Ishikawa (cell line): ENCODE results near the gene RAB9A.

ENCODE experiments used
- CEBPB ChIP-seq: IDR thresholded peaks from 2 replicates; pipeline ENCODE4 v1.6.1; 2012
- CREB1 ChIP-seq: IDR thresholded peaks from 2 replicates; pipeline ENCODE4 v1.6.1; 2012; ENCODE audit warnings: low read depth
- EGR1 ChIP-seq: IDR thresholded peaks from 2 replicates; pipeline ENCODE4 v1.6.1; 2012
- EP300 ChIP-seq: IDR thresholded peaks from 2 replicates; pipeline ENCODE4 v1.6.1; 2012; ENCODE audit warnings: borderline replicate concordance
- FOXM1 ChIP-seq: IDR thresholded peaks from 2 replicates; pipeline ENCODE4 v1.6.1; 2012; ENCODE audit warnings: low read depth, borderline replicate concordance
- NFIC ChIP-seq: IDR thresholded peaks from 2 replicates; pipeline ENCODE4 v1.6.1; 2012
- RAD21 ChIP-seq: IDR thresholded peaks from 2 replicates; pipeline ENCODE4 v1.6.1; 2012; ENCODE audit warnings: low read depth
- REST ChIP-seq: IDR thresholded peaks from 2 replicates; pipeline ENCODE4 v1.6.1; 2012; ENCODE audit warnings: low read depth, mild to moderate bottlenecking
- TCF12 ChIP-seq: IDR thresholded peaks from 2 replicates; pipeline ENCODE4 v1.6.1; 2012; ENCODE audit warnings: low read depth
- TEAD4 ChIP-seq: IDR thresholded peaks from 2 replicates; pipeline ENCODE4 v1.6.1; 2012
- USF1 ChIP-seq: IDR thresholded peaks from 2 replicates; pipeline ENCODE4 v1.6.1; 2012
- YY1 ChIP-seq: IDR thresholded peaks from 2 replicates; pipeline ENCODE4 v1.6.1; 2012; ENCODE audit warnings: low read depth
- ZBTB7A ChIP-seq: IDR thresholded peaks from 2 replicates; pipeline ENCODE4 v1.6.1; 2012; ENCODE audit warnings: low read depth
- TF ChIP-seq, protein P1 (sequence below): IDR thresholded peaks from 2 replicates; pipeline ENCODE4 v1.6.1; 2012

RAB9A gene

GRCh38 chrX:13655674-13656073 lies 33.3 kb upstream of the RAB9A start:
- TF ChIP-seq, protein P1, sequence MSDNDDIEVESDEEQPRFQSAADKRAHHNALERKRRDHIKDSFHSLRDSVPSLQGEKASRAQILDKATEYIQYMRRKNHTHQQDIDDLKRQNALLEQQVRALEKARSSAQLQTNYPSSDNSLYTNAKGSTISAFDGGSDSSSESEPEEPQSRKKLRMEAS = no peak
- TF ChIP-seq ZBTB7A (no peak), FOXM1 (no peak), CEBPB (no peak)

DNA sequence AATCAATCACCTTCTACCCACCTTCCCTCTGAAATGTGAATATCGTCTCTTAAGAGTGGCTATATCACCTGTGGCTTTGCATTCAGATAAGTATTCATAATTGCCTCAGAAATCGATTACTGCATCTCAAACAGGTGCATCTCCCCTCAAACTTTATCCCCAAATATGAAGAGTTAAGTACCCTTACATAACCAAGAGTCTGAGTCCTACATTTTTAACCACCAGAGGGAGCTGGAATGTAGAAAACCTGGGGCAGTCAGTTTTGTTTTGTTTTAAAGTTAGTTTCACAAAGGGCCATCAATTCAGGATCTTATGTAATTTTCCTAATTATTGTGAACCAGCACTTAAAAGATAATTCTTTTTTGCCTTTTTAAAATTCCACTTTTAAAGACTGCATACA lies 30.3 kb upstream of the RAB9A start:
- TF ChIP-seq USF1 (no peak), TCF12 (no peak), FOXM1 (peak; percentile 38; the same call in 1 of the 2 replicates), ZBTB7A (no peak), RAD21 (peak; percentile 62)
- TF ChIP-seq, protein P1 = no peak

DNA sequence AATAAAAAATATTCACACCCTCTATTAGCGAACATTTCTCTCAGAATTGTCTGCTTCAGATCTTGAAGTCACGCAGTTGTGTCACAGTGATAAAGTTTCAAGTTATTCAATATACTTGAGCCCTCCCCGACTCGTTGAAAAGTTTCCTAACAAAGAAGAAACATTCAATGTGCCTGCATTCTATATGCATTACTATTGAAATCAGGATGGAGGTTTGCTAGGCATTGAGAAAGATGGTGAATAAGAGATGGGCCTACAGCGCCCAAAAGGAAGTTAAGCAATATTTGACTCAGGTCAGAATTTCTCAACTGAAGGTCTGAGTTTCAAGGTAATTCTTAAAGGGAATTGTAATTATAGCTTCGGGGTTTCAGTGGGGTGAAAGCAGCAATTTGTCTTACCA lies 29.9 kb upstream of the RAB9A start:
- TF ChIP-seq YY1 (no peak), FOXM1 (no peak), USF1 (no peak), TCF12 (no peak)
- TF ChIP-seq, protein P1 = no peak

DNA sequence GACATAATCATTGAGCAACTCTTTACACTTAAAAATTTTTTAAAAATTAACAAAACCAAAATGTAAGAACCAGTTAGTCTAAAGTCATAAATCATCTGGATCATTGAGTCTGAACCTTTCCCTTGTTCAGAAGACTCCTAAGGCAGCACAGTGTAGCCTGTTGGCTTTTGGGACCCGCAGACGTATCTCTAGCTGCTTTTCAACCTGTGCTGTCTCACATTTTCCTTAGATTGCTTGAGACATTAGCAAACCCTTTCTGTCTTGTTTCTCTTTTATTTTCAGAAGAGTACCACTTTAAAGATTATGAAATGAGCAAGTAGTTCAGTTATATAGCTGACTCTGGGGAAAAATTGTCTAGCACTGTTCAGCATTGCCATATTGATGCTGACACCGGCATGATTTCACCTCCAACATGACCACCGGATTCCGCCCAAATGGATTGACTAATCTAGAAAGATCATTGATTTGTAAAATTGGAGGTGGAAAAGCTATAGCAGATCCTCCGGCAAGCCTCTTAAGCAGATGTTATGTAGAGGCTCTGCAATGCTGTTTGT lies 27.1 kb upstream of the RAB9A start:
- TF ChIP-seq EGR1 (no peak), CEBPB (no peak), NFIC (no peak), YY1 (no peak), TCF12 (no peak), EP300 (no peak), CREB1 (no peak), FOXM1 (no peak), REST (no peak), RAD21 (no peak)

GRCh38 chrX:13662355-13662791 lies 26.6 kb upstream of the RAB9A start:
- TF ChIP-seq TCF12 (no peak), RAD21 (no peak), TEAD4 (no peak)

DNA sequence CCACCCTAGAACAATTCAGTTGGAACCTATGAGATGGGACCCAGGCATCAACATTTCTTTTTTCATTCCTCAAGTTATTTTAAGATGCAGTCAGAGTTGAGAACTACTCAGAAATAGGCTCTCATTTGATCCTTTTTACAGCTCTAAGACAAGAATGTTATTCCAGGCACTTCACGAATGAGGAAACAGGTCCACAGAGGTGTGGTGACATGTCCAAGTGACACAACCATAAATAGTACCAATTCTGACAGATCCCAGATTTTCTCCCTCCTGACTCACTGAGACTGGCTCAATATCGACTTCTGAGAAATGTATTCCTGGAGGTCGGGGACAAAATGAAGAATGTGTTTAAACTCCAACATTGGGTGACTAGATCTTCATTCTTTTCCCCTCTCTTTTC lies 24.9 kb upstream of the RAB9A start:
- TF ChIP-seq TEAD4 (no peak), CEBPB (no peak), ZBTB7A (no peak), EGR1 (no peak), TCF12 (no peak), RAD21 (no peak), CREB1 (no peak)

GRCh38 chrX:13666836-13667235 lies 22.1 kb upstream of the RAB9A start:
- TF ChIP-seq YY1 (no peak), TEAD4 (no peak), NFIC (no peak)

DNA sequence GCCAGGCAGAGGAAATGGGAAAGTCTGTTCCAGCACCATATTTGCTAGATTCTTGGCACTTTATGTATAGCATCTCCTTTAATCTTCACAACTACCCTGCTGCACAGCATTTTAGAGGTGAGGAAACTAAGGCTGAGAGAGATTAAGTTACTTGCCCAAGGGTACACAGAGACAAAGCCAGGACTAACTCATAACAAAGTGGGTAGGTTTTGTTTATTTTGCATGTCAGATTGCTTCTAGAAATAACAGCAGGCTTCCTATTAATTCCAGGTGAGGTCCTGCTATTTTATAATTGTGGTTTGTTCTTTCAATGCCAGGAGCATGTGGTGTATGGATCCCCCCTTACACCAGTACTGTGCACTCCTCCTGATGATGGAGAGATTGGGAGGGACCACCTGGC lies 21.0 kb upstream of the RAB9A start:
- no peak for TF ChIP-seq CREB1
- TF ChIP-seq RAD21 = no peak
- TF ChIP-seq USF1 = no peak
- TF ChIP-seq ZBTB7A = no peak
- no peak for TF ChIP-seq FOXM1
- no peak for TF ChIP-seq YY1
